SK-N-SH (cell line): ENCODE data around the gene TMEM87B. TPM values are rescaled to one million over a fixed set of nuclear protein-coding genes. Genes with fewer than 3 reads are reported as not detected.

Source experiments
- CTCF ChIA-PET: fragments of 300-600, 350-600 bp; formaldehyde crosslinking; extraction: SDS; loops from one replicate; lab custom pipeline; 2021; lab: Yijun Ruan, JAX
- POLR2A ChIA-PET: fragments of 350-600 bp; sonication (Branson Sonifier 250); formaldehyde crosslinking; extraction: SDS; loops from one replicate; lab custom pipeline; 2020; ENCODE audit warnings: antibody characterized with exemption, inconsistent platforms; lab: Yijun Ruan, JAX
- DNase-seq: peaks from one replicate; pipeline ENCODE4 v3.0.0; 2012
- H2AFZ ChIP-seq: fragments of 200-600 bp; sonication (generic); 2 replicates; pipeline ENCODE4 v1.8.1; 2016; ENCODE audit warnings: antibody characterized with exemption, mild to moderate bottlenecking, low read depth
- H3F3A ChIP-seq: fragments of 200-600 bp; sonication (generic); replicated peaks from 2 replicates; pipeline ENCODE3; 2016; ENCODE audit warnings: antibody characterized with exemption, mild to moderate bottlenecking; ENCODE audit not compliant: insufficient read depth
- H3K27ac ChIP-seq, 2 experiments: fragments of 200-500 bp in 1 of 2; fragments of 200-600 bp in 1 of 2; sonication (Bioruptor generic) in 1 of 2; sonication (generic), shearing (Covaris generic) in 1 of 2; 2 replicates each; pipeline versions ENCODE4 v1.5.1 to v1.6.1; 2014 to 2016; ENCODE audit warnings: low read depth in 2 of 2, inconsistent platforms in 1 of 2, low read length in 1 of 2, mild to moderate bottlenecking in 1 of 2, mixed read lengths in 1 of 2
- H3K27me3 ChIP-seq: fragments of 200-600 bp; sonication (generic), shearing (Covaris generic); 2 replicates; pipeline ENCODE4 v1.6.1; 2016; ENCODE audit warnings: mixed run types; ENCODE audit not compliant: insufficient read depth
- H3K36me3 ChIP-seq, 2 experiments: fragments of 200-500 bp in 1 of 2; fragments of 200-600 bp in 1 of 2; sonication (Bioruptor generic) in 1 of 2; sonication (generic) in 1 of 2; replicated peaks in 1 of 2; 2 replicates each; pipeline versions ENCODE3 to v1.5.1; 2014 to 2016; ENCODE audit warnings: low read length in 1 of 2, mild to moderate bottlenecking in 1 of 2; ENCODE audit not compliant: insufficient read depth in 2 of 2, control insufficient read depth in 1 of 2
- H3K4me1 ChIP-seq, 2 experiments: fragments of 200-500 bp in 1 of 2; fragments of 200-600 bp in 1 of 2; sonication (Bioruptor generic) in 1 of 2; sonication (generic), shearing (Covaris generic) in 1 of 2; 2 replicates each; pipeline versions ENCODE4 v1.5.1 to v1.6.1; 2014 to 2016; ENCODE audit warnings: low read depth in 1 of 2, low read length in 1 of 2, mixed run types in 1 of 2; ENCODE audit not compliant: insufficient read depth in 2 of 2, control insufficient read depth in 1 of 2
- H3K4me2 ChIP-seq: fragments of 200-600 bp; sonication (generic), shearing (Covaris generic); 2 replicates; pipeline ENCODE4 v1.6.1; 2017; ENCODE audit warnings: mixed run types
- H3K4me3 ChIP-seq, 2 experiments: fragments of 200-500 bp in 1 of 2; fragments of 200-600 bp in 1 of 2; sonication (Bioruptor generic) in 1 of 2; sonication (generic), shearing (Covaris generic) in 1 of 2; 2 replicates each; pipeline versions ENCODE4 v1.5.1 to v1.8.1; 2014 to 2016; ENCODE audit warnings: low read depth in 2 of 2, inconsistent platforms in 1 of 2, low read length in 1 of 2, mild to moderate bottlenecking in 1 of 2, mixed read lengths in 1 of 2, moderate library complexity in 1 of 2
- H3K79me2 ChIP-seq: fragments of 200-600 bp; sonication (generic); 2 replicates; pipeline ENCODE4 v1.8.1; 2017; ENCODE audit warnings: mild to moderate bottlenecking; ENCODE audit not compliant: insufficient read depth
- H3K9ac ChIP-seq: fragments of 200-600 bp; sonication (generic); 2 replicates; pipeline ENCODE4 v1.6.1; 2017; ENCODE audit warnings: mixed run types
- H3K9me2 ChIP-seq: fragments of 200-600 bp; sonication (generic); 2 replicates; pipeline ENCODE4 v1.6.1; 2017; ENCODE audit warnings: mixed run types
- H3K9me3 ChIP-seq: fragments of 200-600 bp; sonication (generic); 2 replicates; pipeline ENCODE4 v1.6.1; 2017; ENCODE audit warnings: mixed run types, mild to moderate bottlenecking, moderate library complexity
- H4K20me1 ChIP-seq: fragments of 200-600 bp; sonication (generic); 2 replicates; pipeline ENCODE4 v1.6.1; 2017; ENCODE audit warnings: mild to moderate bottlenecking, mixed run types; ENCODE audit not compliant: insufficient read depth
- CHD2 ChIP-seq: fragments of 150-350 bp; IDR thresholded peaks from 2 replicates; pipeline ENCODE4 v1.6.1; 2018; ENCODE audit warnings: low read length; ENCODE audit not compliant: partially characterized antibody
- ELF1 ChIP-seq: IDR thresholded peaks from 2 replicates; pipeline ENCODE4 v1.4.0; 2012
- EP300 ChIP-seq, 2 experiments: IDR thresholded peaks; 2 replicates each; pipeline versions ENCODE4 v1.4.0 to v1.6.1; 2012; ENCODE audit warnings: borderline replicate concordance in 1 of 2, low read depth in 1 of 2, low read length in 1 of 2
- PBX3 ChIP-seq: IDR thresholded peaks from 2 replicates; pipeline ENCODE4; 2012
- REST ChIP-seq: IDR thresholded peaks from 2 replicates; pipeline ENCODE4 v1.6.1; 2012; ENCODE audit warnings: mild to moderate bottlenecking, low read depth, low read length, moderate library complexity
- SMC3 ChIP-seq: IDR thresholded peaks from 2 replicates; pipeline ENCODE4 v1.6.1; 2012; ENCODE audit warnings: low read depth, low read length, improper control_type of control experiment
- USF2 ChIP-seq: fragments of 150-350 bp; IDR thresholded peaks from 2 replicates; pipeline ENCODE4 v1.6.1; 2017; ENCODE audit warnings: antibody characterized with exemption, low read length, low read depth, borderline replicate concordance
- ZBTB33 ChIP-seq: IDR thresholded peaks from 2 replicates; pipeline ENCODE4 v1.4.0; 2012; ENCODE audit warnings: low read depth, borderline replicate concordance
- WGBS: methylation state at CpG from one replicate; pipeline ENCODE4 v1.1.6; 2017; ENCODE audit warnings: low lambda C conversion rate; 5-methylcytosine and 5-hydroxymethylcytosine counted together
- polyA plus RNA-seq, 3 experiments: library from polyadenylated mRNA; depleted of rRNA; stranded (reverse); fragments of >200 nt; gene quantifications; 2 replicates each; pipeline ENCODE4 v1.2.3, GENCODE V29; 2012

Gene TMEM87B
- polyA plus RNA-seq, 1 of the 3 experiments (the other 2 are of a cell fraction) = 7.9 TPM

- TF ChIP-seq REST = no peak
- TF ChIP-seq, all 33 proteins: peak for 5
Measured at GRCh38 chr2:112029164-112029563, 25.9 kb upstream of the TMEM87B start (continued).

GRCh38 chr2:112031473-112032223 lies 23.4 kb upstream of the TMEM87B start:
- H3K4me2 ChIP-seq = no peak overlapping the region
- no peak overlapping the region for H3K9ac ChIP-seq
- peaks cover 32% of the 10 kb centered on the region for H3F3A ChIP-seq
- DNase-seq = no peak
- H3K9me3 ChIP-seq = no peaks in the 10 kb centered on the region
- CTCF ChIA-PET = interaction anchor here (1.2 to 1.6 kb wide), 3 partner anchors 11 to 17 kb away, joined by 3 to 6 read pairs (median 3); no protein-coding TSS in a partner anchor
- TF ChIP-seq EP300 (IDR thresholded peaks at IDR 0.05; ENCODE audit: borderline replicate concordance in 1 of 2, low read depth in 1 of 2, low read length in 1 of 2) (no peak), ZBTB33 (no peak), CHD2 (no peak), ELF1 (no peak), SMC3 (no peak), USF2 (no peak), PBX3 (no peak), REST (no peak)
- no peak overlapping the region for H3K4me3 ChIP-seq
- no peaks in the 10 kb centered on the region for H3K36me3 ChIP-seq
- H4K20me1 ChIP-seq = no peaks in the 10 kb centered on the region; the same call in 1 of the 2 replicates
- 73% methylated on average over 12 of the region's 12 CpGs for WGBS
- H3K9me2 ChIP-seq = no peaks in the 10 kb centered on the region
- H3K4me1 ChIP-seq = peaks cover 11 to 13% of the 10 kb centered on the region in 2 experiments; a peak in 3 of 4 replicates
- H2AFZ ChIP-seq = no peak overlapping the region
- POLR2A ChIA-PET = no interaction called here
- no peaks in the 10 kb centered on the region for H3K27me3 ChIP-seq
- no peak overlapping the region for H3K27ac ChIP-seq
- no peaks in the 10 kb centered on the region for H3K79me2 ChIP-seq
